ENCODE measurements around the gene WNK1.

Gene WNK1

GRCh38 chr12:868722-869121 lies 116.3 kb downstream of the WNK1 start:
- no peaks in the 10 kb centered on the region for H3K27me3 Mint-ChIP-seq
- ATAC-seq (no peak), DNase-seq (no peak)
- H3K4me1 Mint-ChIP-seq = peaks cover 16% of the 10 kb centered on the region
- peak overlapping the region; percentile 62 for H3K27ac Mint-ChIP-seq
- peaks cover 32% of the 10 kb centered on the region for H3K36me3 Mint-ChIP-seq (ENCODE audit: low read depth)
- H3K9me3 Mint-ChIP-seq = no peaks in the 10 kb centered on the region
- H3K4me3 Mint-ChIP-seq = no peak overlapping the region

DNA sequence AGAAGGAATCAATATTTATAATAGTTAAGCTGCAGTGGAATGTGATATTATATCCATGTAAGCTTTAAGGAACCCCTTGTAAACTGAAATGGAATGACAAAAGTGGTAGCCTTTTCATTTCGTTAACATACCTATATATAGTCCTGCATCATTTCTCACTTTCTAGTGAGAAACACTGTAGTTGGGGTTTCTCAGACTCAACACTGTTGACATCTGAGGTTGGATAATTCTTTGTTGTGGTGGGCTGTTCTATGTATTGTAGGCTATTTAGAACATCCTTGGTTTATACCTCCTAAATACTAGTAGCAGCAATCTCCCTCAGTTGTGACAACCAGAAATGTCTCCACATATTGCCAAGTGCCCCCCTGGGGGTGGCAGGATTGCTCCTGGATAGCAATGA lies 118.0 kb downstream of the WNK1 start:
- ATAC-seq (peak; percentile 71), DNase-seq (no peak)
- no peaks in the 10 kb centered on the region for H3K27me3 Mint-ChIP-seq
- no peaks in the 10 kb centered on the region for H3K9me3 Mint-ChIP-seq
- H3K27ac Mint-ChIP-seq = peak overlapping the region; percentile 13
- H3K36me3 Mint-ChIP-seq (ENCODE audit: low read depth) = peaks cover 37% of the 10 kb centered on the region
- peaks cover 19% of the 10 kb centered on the region for H3K4me1 Mint-ChIP-seq
- H3K4me3 Mint-ChIP-seq = no peak overlapping the region

DNA sequence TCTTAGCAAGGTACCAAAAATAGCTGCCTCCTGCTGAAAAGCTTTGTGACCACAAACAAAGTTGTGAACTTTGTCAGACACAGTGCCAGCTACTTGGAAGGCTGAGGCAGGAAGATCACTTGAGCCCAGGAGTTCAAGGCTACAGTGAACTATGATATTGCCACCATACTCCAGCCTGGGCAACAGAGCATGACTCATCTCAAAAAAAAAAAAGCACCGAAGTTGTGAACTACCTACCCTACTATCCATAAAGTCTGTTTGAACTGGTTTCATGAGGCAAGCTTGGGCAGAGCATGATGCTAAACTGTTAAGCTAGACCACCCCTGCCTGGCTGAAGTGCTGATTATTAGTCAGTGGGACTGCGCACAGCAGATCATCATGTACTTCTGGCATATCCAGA lies 121.6 kb downstream of the WNK1 start:
- DNase-seq (no peak), ATAC-seq (peak; percentile 75)
- peaks cover 15% of the 10 kb centered on the region for H3K4me1 Mint-ChIP-seq
- H3K27me3 Mint-ChIP-seq = no peaks in the 10 kb centered on the region
- H3K9me3 Mint-ChIP-seq = no peaks in the 10 kb centered on the region
- H3K4me3 Mint-ChIP-seq = no peak overlapping the region
- peak overlapping the region; percentile 27 for H3K27ac Mint-ChIP-seq
- H3K36me3 Mint-ChIP-seq (ENCODE audit: low read depth) = peaks cover 34% of the 10 kb centered on the region

- Mint-ChIP-seq H3K27me3 (no peaks in the 10 kb centered on the region), H3K4me1 (peaks cover 4% of the 10 kb centered on the region), H3K9me3 (no peaks in the 10 kb centered on the region), H3K36me3 (ENCODE audit: low read depth) (peaks cover 57% of the 10 kb centered on the region), H3K27ac (no peak overlapping the region), H3K4me3 (no peak overlapping the region)
- ATAC-seq (no peak), DNase-seq (no peak)
Measured at GRCh38 chr12:879641-880040, 127.3 kb downstream of the WNK1 start.

- Mint-ChIP-seq H3K4me3 (no peak overlapping the region), H3K36me3 (ENCODE audit: low read depth) (peaks cover 62% of the 10 kb centered on the region), H3K27me3 (no peaks in the 10 kb centered on the region), H3K4me1 (peaks cover 4% of the 10 kb centered on the region), H3K27ac (no peak overlapping the region), H3K9me3 (no peaks in the 10 kb centered on the region)
- DNase-seq (no peak), ATAC-seq (no peak)
Measured at GRCh38 chr12:880656-881055, 128.3 kb downstream of the WNK1 start.

GRCh38 chr12:884746-885414 lies 132.5 kb downstream of the WNK1 start:
- Mint-ChIP-seq H3K36me3 (ENCODE audit: low read depth) (peaks cover 65% of the 10 kb centered on the region), H3K4me3 (no peak overlapping the region), H3K27ac (peak overlapping the region; percentile 9), H3K9me3 (no peaks in the 10 kb centered on the region), H3K4me1 (peaks cover 4% of the 10 kb centered on the region), H3K27me3 (no peaks in the 10 kb centered on the region)
- ATAC-seq (no peak), DNase-seq (no peak)

GRCh38 chr12:885701-886100 lies 133.3 kb downstream of the WNK1 start:
- Mint-ChIP-seq H3K4me3 (no peak overlapping the region), H3K27me3 (no peaks in the 10 kb centered on the region), H3K4me1 (peaks cover 4% of the 10 kb centered on the region), H3K9me3 (no peaks in the 10 kb centered on the region), H3K36me3 (ENCODE audit: low read depth) (peaks cover 61% of the 10 kb centered on the region), H3K27ac (no peak overlapping the region)
- no peak for DNase-seq
- no peak for ATAC-seq

- H3K4me3 Mint-ChIP-seq = no peak overlapping the region
- no peak overlapping the region for H3K27ac Mint-ChIP-seq
- H3K27me3 Mint-ChIP-seq = no peaks in the 10 kb centered on the region
- no peak for ATAC-seq
- no peaks in the 10 kb centered on the region for H3K9me3 Mint-ChIP-seq
- no peak for DNase-seq
- H3K36me3 Mint-ChIP-seq (ENCODE audit: low read depth) = peaks cover 61% of the 10 kb centered on the region
- peaks cover 4% of the 10 kb centered on the region for H3K4me1 Mint-ChIP-seq
Measured at GRCh38 chr12:886206-886605, 133.8 kb downstream of the WNK1 start.

- DNase-seq = no peak
- no peak overlapping the region for H3K27ac Mint-ChIP-seq
- ATAC-seq = no peak
- no peaks in the 10 kb centered on the region for H3K27me3 Mint-ChIP-seq
- peaks cover 23% of the 10 kb centered on the region for H3K36me3 Mint-ChIP-seq (ENCODE audit: low read depth)
- no peaks in the 10 kb centered on the region for H3K4me1 Mint-ChIP-seq
- no peak overlapping the region for H3K4me3 Mint-ChIP-seq
- H3K9me3 Mint-ChIP-seq = no peaks in the 10 kb centered on the region
Measured at GRCh38 chr12:894226-894625, 141.8 kb downstream of the WNK1 start.

DNA sequence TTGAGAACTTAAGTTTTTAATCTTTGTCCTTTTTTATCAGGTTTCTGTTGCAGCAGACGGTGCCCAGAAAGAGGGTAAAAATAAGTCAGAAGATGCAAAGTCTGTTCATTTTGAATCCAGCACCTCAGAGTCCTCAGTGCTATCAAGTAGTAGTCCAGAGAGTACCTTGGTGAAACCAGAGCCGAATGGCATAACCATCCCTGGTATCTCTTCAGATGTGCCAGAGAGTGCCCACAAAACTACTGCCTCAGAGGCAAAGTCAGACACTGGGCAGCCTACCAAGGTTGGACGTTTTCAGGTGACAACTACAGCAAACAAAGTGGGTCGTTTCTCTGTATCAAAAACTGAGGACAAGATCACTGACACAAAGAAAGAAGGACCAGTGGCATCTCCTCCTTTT lies 143.7 kb downstream of the WNK1 start:
- peaks cover 27% of the 10 kb centered on the region for H3K36me3 Mint-ChIP-seq (ENCODE audit: low read depth)
- DNase-seq (no peak), ATAC-seq (no peak)
- H3K4me3 Mint-ChIP-seq = no peak overlapping the region
- H3K27ac Mint-ChIP-seq = no peak overlapping the region
- no peaks in the 10 kb centered on the region for H3K9me3 Mint-ChIP-seq
- no peaks in the 10 kb centered on the region for H3K27me3 Mint-ChIP-seq
- H3K4me1 Mint-ChIP-seq = no peaks in the 10 kb centered on the region

GRCh38 chr12:897386-897785 lies 145.0 kb downstream of the WNK1 start:
- Mint-ChIP-seq H3K9me3 (no peaks in the 10 kb centered on the region), H3K4me3 (no peak overlapping the region), H3K4me1 (no peaks in the 10 kb centered on the region), H3K27ac (no peak overlapping the region), H3K27me3 (no peaks in the 10 kb centered on the region), H3K36me3 (ENCODE audit: low read depth) (peaks cover 33% of the 10 kb centered on the region)
- no peak for ATAC-seq
- DNase-seq = no peak

GRCh38 chr12:902581-902980 lies 150.2 kb downstream of the WNK1 start:
- Mint-ChIP-seq H3K36me3 (ENCODE audit: low read depth) (peaks cover 42% of the 10 kb centered on the region), H3K27me3 (no peaks in the 10 kb centered on the region), H3K4me3 (no peak overlapping the region), H3K9me3 (no peaks in the 10 kb centered on the region), H3K4me1 (peaks cover 15% of the 10 kb centered on the region), H3K27ac (no peak overlapping the region)
- DNase-seq (no peak), ATAC-seq (no peak)

DNA sequence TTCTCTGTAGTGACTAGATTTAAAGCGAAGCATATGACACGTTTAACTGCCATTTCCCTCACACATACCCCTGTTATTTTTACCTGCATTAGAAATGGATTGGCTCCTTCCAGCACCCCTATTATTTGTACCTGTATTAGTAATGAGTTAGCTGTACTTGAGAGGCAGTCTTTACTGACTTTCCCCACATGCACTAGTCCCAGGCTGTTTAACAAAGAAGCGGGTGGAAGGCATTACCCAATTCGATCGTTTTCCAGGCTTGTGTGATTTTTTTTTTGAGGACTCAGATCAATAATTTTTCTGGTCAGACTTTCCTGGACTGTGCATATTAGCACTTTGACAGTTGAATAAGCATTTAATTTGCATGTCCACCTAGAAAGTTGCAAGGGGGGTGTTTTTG lies 150.7 kb downstream of the WNK1 start:
- no peaks in the 10 kb centered on the region for H3K27me3 Mint-ChIP-seq
- DNase-seq (no peak), ATAC-seq (no peak)
- peaks cover 45% of the 10 kb centered on the region for H3K36me3 Mint-ChIP-seq (ENCODE audit: low read depth)
- no peak overlapping the region for H3K27ac Mint-ChIP-seq
- H3K4me1 Mint-ChIP-seq = peaks cover 15% of the 10 kb centered on the region
- H3K9me3 Mint-ChIP-seq = no peaks in the 10 kb centered on the region
- H3K4me3 Mint-ChIP-seq = no peak overlapping the region

DNA sequence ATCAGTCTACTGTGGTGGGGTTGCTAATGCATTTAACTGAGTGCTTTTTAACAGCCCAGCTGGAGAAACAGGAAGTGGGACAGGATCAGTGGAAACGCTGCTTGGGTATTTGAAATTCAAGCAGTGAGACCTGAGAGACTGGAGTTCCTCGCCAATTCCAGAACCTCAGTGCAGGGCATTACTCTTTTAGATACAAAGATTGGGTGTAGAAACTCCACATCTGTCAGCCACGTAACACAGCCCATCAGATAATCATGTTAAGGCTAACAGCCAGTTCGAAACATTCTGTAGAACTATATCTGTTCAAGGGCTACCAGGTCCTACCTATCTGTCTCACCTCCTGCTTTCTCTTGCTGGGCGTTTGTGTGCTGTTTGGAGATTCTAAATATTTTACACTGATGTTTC lies 151.6 kb downstream of the WNK1 start:
- Mint-ChIP-seq H3K27me3 (no peaks in the 10 kb centered on the region), H3K4me3 (no peak overlapping the region), H3K4me1 (peaks cover 15% of the 10 kb centered on the region), H3K9me3 (no peaks in the 10 kb centered on the region), H3K27ac (peak overlapping the region; percentile 5), H3K36me3 (ENCODE audit: low read depth) (peaks cover 48% of the 10 kb centered on the region)
- ATAC-seq = no peak
- no peak for DNase-seq

GRCh38 chr12:905261-906031 lies 153.1 kb downstream of the WNK1 start:
- H3K4me1 Mint-ChIP-seq = peaks cover 15% of the 10 kb centered on the region
- H3K4me3 Mint-ChIP-seq = no peak overlapping the region
- no peak overlapping the region for H3K27ac Mint-ChIP-seq
- no peak for DNase-seq
- peak; percentile 30 for ATAC-seq
- peaks cover 49% of the 10 kb centered on the region for H3K36me3 Mint-ChIP-seq (ENCODE audit: low read depth)
- no peaks in the 10 kb centered on the region for H3K9me3 Mint-ChIP-seq
- no peaks in the 10 kb centered on the region for H3K27me3 Mint-ChIP-seq

All from activated naive CD8-positive, alpha-beta T cell treated with anti-CD3 and anti-CD28 coated beads, Interleukin-2, amount 50 U/mL, for 24 hours (primary cell).